ENCODE measurements around the gene KSR1. TPM values are rescaled to one million over a fixed set of nuclear protein-coding genes. Genes with fewer than 3 reads are reported as not detected.
"Not testable (repeated sequence)": the region's sequence is repeated elsewhere in the genome, so short reads cannot be mapped to it uniquely, and the experiment has no call there.

The KSR1 gene
- total RNA-seq, 6 experiments from 2014 or later = 5.9 to 12.9 (median 8.7) TPM

GRCh38 chr17:27443491-27443890 is 12.8 kb upstream of the KSR1 start:
- WGBS (ENCODE audit: insufficient coverage, low coverage, low lambda C conversion rate, missing lambda C conversion rate) = 83% methylated on average over 6 of the region's 6 CpGs
- TF ChIP-seq POLR2A (IDR thresholded peaks at IDR 0.05) = no peak
- no peak for TF ChIP-seq CTCF (IDR thresholded peaks at IDR 0.05)
- Histone ChIP-seq H3K4me3 (no peak overlapping the region), H3K4me1 (no peaks in the 10 kb centered on the region), H3K27ac (no peak overlapping the region), H3K36me3 (no peaks in the 10 kb centered on the region), H3K9me3 (no peaks in the 10 kb centered on the region), H3K27me3 (no peaks in the 10 kb centered on the region)
- no peak for ATAC-seq
- no peak for DNase-seq
- intact Hi-C loops (cut with DNase I) = no loop called here

GRCh38 chr17:27445971-27446370 is 10.3 kb upstream of the KSR1 start:
- TF ChIP-seq POLR2A (IDR thresholded peaks at IDR 0.05) (no peak), CTCF (IDR thresholded peaks at IDR 0.05) (no peak)
- ATAC-seq (no peak), DNase-seq (no peak)
- Histone ChIP-seq H3K9me3 (no peaks in the 10 kb centered on the region), H3K36me3 (no peaks in the 10 kb centered on the region), H3K4me1 (no peaks in the 10 kb centered on the region), H3K4me3 (no peak overlapping the region), H3K27me3 (no peaks in the 10 kb centered on the region), H3K27ac (no peak overlapping the region)
- intact Hi-C loops (cut with DNase I) = no loop called here
- WGBS (ENCODE audit: insufficient coverage, low coverage, low lambda C conversion rate, missing lambda C conversion rate) = 79% methylated on average over 5 of the region's 8 CpGs

GRCh38 chr17:27446569-27447301 is 9.5 kb upstream of the KSR1 start:
- 64% methylated on average over 6 of the region's 6 CpGs for WGBS (ENCODE audit: insufficient coverage, low coverage, low lambda C conversion rate, missing lambda C conversion rate)
- ATAC-seq (peak in 1 of 4 donors; percentile 25), DNase-seq (no peak)
- Histone ChIP-seq H3K9me3 (no peaks in the 10 kb centered on the region), H3K4me1 (no peaks in the 10 kb centered on the region), H3K36me3 (no peaks in the 10 kb centered on the region), H3K27me3 (no peaks in the 10 kb centered on the region), H3K27ac (no peak overlapping the region), H3K4me3 (no peak overlapping the region)
- intact Hi-C loops (cut with DNase I) = no loop called here
- no peak for TF ChIP-seq POLR2A (IDR thresholded peaks at IDR 0.05)
- no peak for TF ChIP-seq CTCF (IDR thresholded peaks at IDR 0.05)

- WGBS (ENCODE audit: insufficient coverage, low coverage, low lambda C conversion rate, missing lambda C conversion rate) = 74% methylated on average over 6 of the region's 6 CpGs
- H3K4me3 ChIP-seq; H3K27ac ChIP-seq; H3K9me3 ChIP-seq; intact Hi-C loops (cut with DNase I); H3K36me3 ChIP-seq; H3K27me3 ChIP-seq; H3K4me1 ChIP-seq; DNase-seq: not testable (repeated sequence)
- ATAC-seq = peak in 1 of 4 donors; percentile 18
Observed at GRCh38 chr17:27448534-27448933, 7.7 kb upstream of the KSR1 start.

- intact Hi-C loops (cut with DNase I) = no loop called here
- no peaks in the 10 kb centered on the region for H3K36me3 ChIP-seq
- ATAC-seq (no peak), DNase-seq (no peak)
- no peaks in the 10 kb centered on the region for H3K9me3 ChIP-seq
- no peaks in the 10 kb centered on the region for H3K27me3 ChIP-seq
- no peak overlapping the region for H3K4me3 ChIP-seq
- 82% methylated on average over 6 of the region's 6 CpGs for WGBS (ENCODE audit: insufficient coverage, low coverage, low lambda C conversion rate, missing lambda C conversion rate)
- H3K27ac ChIP-seq = no peak overlapping the region
- no peak for TF ChIP-seq CTCF (IDR thresholded peaks at IDR 0.05)
- no peak for TF ChIP-seq POLR2A (IDR thresholded peaks at IDR 0.05)
- no peaks in the 10 kb centered on the region for H3K4me1 ChIP-seq
Observed at GRCh38 chr17:27449541-27449940, 6.7 kb upstream of the KSR1 start.
